Endothelial cell of umbilical vein (primary cell): ENCODE data around the gene OR14I1. TPM values are rescaled to one million over a fixed set of nuclear protein-coding genes. Genes with fewer than 3 reads are reported as not detected.

ENCODE experiments used
- BruUV-seq: library from RNA; stranded (reverse); fragments of 400-500 nt; replicated peaks from 2 replicates; lab custom pipeline; 2021; lab: Mats Ljungman, UMichigan
- CTCF ChIA-PET: fragments of 300-600, 350-600 bp; sonication (Branson Sonifier 250); formaldehyde crosslinking; loops from one replicate; lab custom pipeline; 2021; ENCODE audit warnings: antibody characterized with exemption, inconsistent platforms; lab: Charles Lee
- POLR2A ChIA-PET: fragments of 300-600, 350-600 bp; sonication (Branson Sonifier 250); formaldehyde crosslinking; loops from one replicate; lab custom pipeline; 2021; ENCODE audit warnings: antibody characterized with exemption, inconsistent platforms; lab: Charles Lee
- DNase-seq: peaks from one replicate; pipeline ENCODE4 v3.0.0-alpha.2; 2011; ENCODE audit warnings: low read depth, low spot score
- FAIRE-seq: peaks from 2 replicates; lab custom pipeline; 2011; peaks lifted over from hg19 to GRCh38; lab: Jason Lieb, UNC
- H2AFZ ChIP-seq: 2 replicates; pipeline ENCODE4 v1.6.0; 2012; ENCODE audit warnings: low read depth, low read length, control low read depth, inconsistent platforms
- H3K27ac ChIP-seq: 2 replicates; pipeline ENCODE4 v1.5.1; 2011; ENCODE audit warnings: low read depth, mild to moderate bottlenecking, control low read depth, low read length, moderate library complexity; ENCODE audit not compliant: insufficient read depth
- H3K27me3 ChIP-seq, 2 experiments: 2 replicates each; pipeline versions ENCODE4 v1.6.0 to v1.6.1; 2011; ENCODE audit warnings: low read length in 2 of 2, mixed read lengths in 1 of 2; ENCODE audit not compliant: control insufficient read depth in 2 of 2, insufficient read depth in 2 of 2
- H3K36me3 ChIP-seq, 2 experiments: 2 replicates in 1 of 2; 3 replicates in 1 of 2; pipeline ENCODE4 v1.5.1; 2011; ENCODE audit warnings: low read length in 2 of 2, mild to moderate bottlenecking in 1 of 2, moderate library complexity in 1 of 2; ENCODE audit not compliant: control insufficient read depth in 2 of 2, insufficient read depth in 2 of 2; ENCODE audit errors: extremely low read depth in 1 of 2
- H3K4me1 ChIP-seq: 3 replicates; pipeline ENCODE4 v1.5.1; 2011; ENCODE audit warnings: mild to moderate bottlenecking, low read length; ENCODE audit not compliant: control insufficient read depth, insufficient read depth; ENCODE audit errors: extremely low read depth
- H3K4me2 ChIP-seq: 2 replicates; pipeline ENCODE4 v1.6.1; 2011; ENCODE audit warnings: low read length, control low read depth, mixed read lengths; ENCODE audit not compliant: insufficient read depth
- H3K4me3 ChIP-seq, 3 experiments: fragments of 200-600 bp in 1 of 3; sonication (generic), shearing (Covaris generic) in 1 of 3; replicated peaks in 1 of 3; 2 replicates each; pipeline ENCODE4 v1.5.1; 2011 to 2016; ENCODE audit warnings: control low read depth in 3 of 3, low read length in 3 of 3, mild to moderate bottlenecking in 2 of 3, inconsistent platforms in 1 of 3, low read depth in 1 of 3, moderate library complexity in 1 of 3; ENCODE audit not compliant: insufficient read depth in 1 of 3
- H3K79me2 ChIP-seq: 2 replicates; pipeline ENCODE4 v1.6.0; 2012; ENCODE audit warnings: low read length, inconsistent platforms; ENCODE audit not compliant: control insufficient read depth, insufficient read depth
- H3K9ac ChIP-seq: replicated peaks from 2 replicates; pipeline ENCODE3; 2011; ENCODE audit warnings: low read length, control low read depth; ENCODE audit not compliant: insufficient read depth; ENCODE audit errors: extremely low read depth
- H3K9me1 ChIP-seq: replicated peaks from 3 replicates; pipeline ENCODE4 v1.6.0; 2011; ENCODE audit warnings: mild to moderate bottlenecking, low read length; ENCODE audit not compliant: control insufficient read depth, insufficient read depth; ENCODE audit errors: extremely low read depth
- H3K9me3 ChIP-seq: replicated peaks from 2 replicates; pipeline ENCODE4 v1.5.1; 2012; ENCODE audit warnings: low read length, inconsistent platforms; ENCODE audit not compliant: control insufficient read depth, insufficient read depth
- H4K20me1 ChIP-seq: replicated peaks from 2 replicates; pipeline ENCODE3; 2011; ENCODE audit warnings: mild to moderate bottlenecking, low read length; ENCODE audit not compliant: control insufficient read depth, insufficient read depth; ENCODE audit errors: extremely low read depth
- CTCF ChIP-seq, 2 donors: IDR thresholded peaks; 1 replicate in 1 of 2; 2 replicates in 1 of 2; pipeline ENCODE4 v1.5.1; 2011; ENCODE audit warnings: low read length in 2 of 2, mild to moderate bottlenecking in 2 of 2, moderate library complexity in 2 of 2, control low read depth in 1 of 2, inconsistent platforms in 1 of 2, low read depth in 1 of 2; ENCODE audit not compliant: insufficient read depth in 1 of 2; ENCODE audit errors: extremely low read depth in 1 of 2
- EZH2 ChIP-seq: IDR thresholded peaks from 2 replicates; pipeline ENCODE4 v1.6.1; 2012; ENCODE audit warnings: borderline replicate concordance, low read depth, mild to moderate bottlenecking, moderate library complexity, low read length, inconsistent platforms; ENCODE audit not compliant: severe bottlenecking
- FOS ChIP-seq: IDR thresholded peaks from 2 replicates; pipeline ENCODE4 v1.6.1; 2011; ENCODE audit warnings: mild to moderate bottlenecking, low read length, moderate library complexity, borderline replicate concordance; ENCODE audit not compliant: insufficient read depth
- GATA2 ChIP-seq: IDR thresholded peaks from 2 replicates; pipeline ENCODE4 v1.7.0; 2011; ENCODE audit warnings: low read depth, mild to moderate bottlenecking, moderate library complexity, mixed read lengths, low read length; ENCODE audit not compliant: insufficient read length, insufficient read depth
- JUN ChIP-seq: IDR thresholded peaks from 2 replicates; pipeline ENCODE4 v1.6.1; 2011; ENCODE audit warnings: borderline replicate concordance, low read depth; ENCODE audit not compliant: insufficient read length, insufficient read depth
- MAX ChIP-seq: IDR thresholded peaks from 2 replicates; pipeline ENCODE4 v1.6.1; 2011; ENCODE audit not compliant: insufficient read depth, insufficient read length
- MYC ChIP-seq: IDR thresholded peaks from one replicate; pipeline ENCODE4 v1.6.1; 2011; ENCODE audit warnings: mild to moderate bottlenecking, low read depth, low read length
- POLR2A ChIP-seq: IDR thresholded peaks from 2 replicates; pipeline ENCODE4 v1.6.1; 2012; ENCODE audit warnings: low read depth, mild to moderate bottlenecking, control low read depth, low read length
- POLR2AphosphoS5 ChIP-seq: IDR thresholded peaks from 2 replicates; pipeline ENCODE4 v1.6.1; 2012; ENCODE audit warnings: low read depth, mild to moderate bottlenecking, control low read depth, low read length, moderate library complexity; ENCODE audit not compliant: insufficient read depth
- dilution Hi-C: fragments of 300-500 bp; cut with MboI; formaldehyde crosslinking; loops from one replicate; pipeline ENCODE4 v1.15.0; 2019; ENCODE audit warnings: low sequenced_read_pairs; ENCODE audit not compliant: extremely low pct_ligation_motif_present
- intact Hi-C: fragments of 100-400 bp; cut with micrococcal nuclease; formaldehyde crosslinking; loops from one replicate; pipeline ENCODE4 v1.10.0; 2022
- polyA plus RNA-seq, 4 experiments: library from polyadenylated mRNA; depleted of rRNA in 3 of 4; stranded (reverse) in 3 of 4; unstranded in 1 of 4; fragments of >200 nt; gene quantifications; 2 replicates each; pipeline versions ENCODE4 v1.2.1 to v1.2.3, GENCODE V29; 2011 to 2012; ENCODE audit warnings: missing spikeins in 1 of 4
- total RNA-seq: library from RNA; stranded (reverse); gene quantifications from 2 replicates; pipeline ENCODE4 v1.2.3, GENCODE V29; 2021

OR14I1 gene
- total and polyA plus RNA-seq, 2 donors (not counting 3 experiments of a cell fraction or from before 2014, with no cell fraction given) = not detected

GRCh38 chr1:248748211-248748610, 45.6 kb upstream of the OR14I1 start:
- H3K4me3 ChIP-seq = no peak overlapping the region
- CTCF ChIA-PET = no interaction called here
- no peak for FAIRE-seq

More at GRCh38 chr1:248748211-248748610, 45.6 kb upstream of the OR14I1 start:
- H3K4me2 ChIP-seq = no peak overlapping the region
- no peak overlapping the region for H3K27ac ChIP-seq
- TF ChIP-seq CTCF (IDR thresholded peaks at IDR 0.05; ENCODE audit: extremely low read depth in 1 of 2, insufficient read depth in 1 of 2, low read depth in 1 of 2, low read length in 2 of 2) (no peak), FOS (no peak), EZH2 (no peak), POLR2AphosphoS5 (no peak), GATA2 (no peak), POLR2A (no peak), JUN (no peak), MYC (no peak), MAX (no peak)
- POLR2A ChIA-PET = no interaction called here
- H2AFZ ChIP-seq = no peak overlapping the region
- H4K20me1 ChIP-seq = no peaks in the 10 kb centered on the region
- no peaks in the 10 kb centered on the region for H3K79me2 ChIP-seq
- no peaks in the 10 kb centered on the region for H3K36me3 ChIP-seq
- intact Hi-C loops (no loop called here), dilution Hi-C loops (no loop called here)
- H3K9ac ChIP-seq = no peak overlapping the region
- H3K27me3 ChIP-seq = no peaks in the 10 kb centered on the region
- BruUV-seq = no TSS peak
- no peak for DNase-seq
- no peaks in the 10 kb centered on the region for H3K9me3 ChIP-seq
- no peaks in the 10 kb centered on the region for H3K9me1 ChIP-seq
- H3K4me1 ChIP-seq = no peaks in the 10 kb centered on the region
